Chondrocyte (in vitro differentiated cells): ENCODE data around the gene RUFY2. TPM values are rescaled to one million over a fixed set of nuclear protein-coding genes. Genes with fewer than 3 reads are reported as not detected.
A peak's percentile ranks its signal among the peaks of the same experiment; 100 is the strongest.

ENCODE experiments used
- DNase-seq: peaks from one replicate; pipeline ENCODE4 v3.0.0; 2021; ENCODE audit warnings: mixed read lengths, low spot score
- H3K27ac Mint-ChIP-seq: one replicate; pipeline ENCODE4 v1.8.0; 2021; ENCODE audit warnings: mild to moderate bottlenecking, moderate library complexity, mixed read lengths; ENCODE audit not compliant: unreplicated experiment
- H3K27me3 Mint-ChIP-seq: 2 replicates; pipeline ENCODE4 v1.8.0; 2021; ENCODE audit warnings: low read depth, mixed read lengths
- H3K36me3 Mint-ChIP-seq: 2 replicates; pipeline ENCODE4 v1.8.0; 2021; ENCODE audit warnings: low read depth, mixed read lengths
- H3K4me1 Mint-ChIP-seq: 2 replicates; pipeline ENCODE4 v1.8.0; 2021; ENCODE audit warnings: low read depth, mild to moderate bottlenecking, mixed read lengths
- H3K4me3 Mint-ChIP-seq: one replicate; pipeline ENCODE4 v1.8.0; 2021; ENCODE audit warnings: mild to moderate bottlenecking, moderate library complexity, mixed read lengths; ENCODE audit not compliant: unreplicated experiment
- H3K9me3 Mint-ChIP-seq: 2 replicates; pipeline ENCODE4 v1.8.0; 2021; ENCODE audit warnings: low read depth, mixed read lengths
- total RNA-seq: library from RNA; stranded (reverse); gene quantifications from 3 replicates; pipeline ENCODE4 v1.2.1, GENCODE V29; 2021
- TF ChIP-seq, protein P1 (sequence below): fragments of 200-600 bp; sonication (generic); IDR thresholded peaks from 2 replicates; pipeline ENCODE4 v1.5.0; 2021; ENCODE audit warnings: antibody characterized with exemption, mild to moderate bottlenecking, moderate library complexity

The RUFY2 gene
- total RNA-seq, 1 donor from 2014 or later, result 20.2 TPM

DNA sequence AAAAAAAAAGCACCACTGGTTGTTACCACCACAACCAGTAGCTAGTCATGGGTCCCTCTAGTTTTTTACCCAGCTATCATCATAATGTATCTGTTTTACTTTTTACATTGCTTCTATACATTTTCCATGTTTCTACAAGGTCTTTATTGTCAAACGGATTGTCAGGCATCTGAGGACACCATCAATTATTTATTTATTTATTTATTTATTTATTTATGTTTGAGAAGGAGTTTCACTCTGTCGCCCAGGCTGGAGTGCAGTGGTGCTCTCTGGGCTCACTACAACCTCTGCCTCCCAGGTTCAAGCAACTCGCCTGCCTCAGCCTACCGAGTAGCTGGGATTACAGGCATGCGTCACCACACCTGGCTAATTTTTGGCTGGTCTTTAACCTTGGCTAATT lies 104.2 kb downstream of the RUFY2 start:
- no peaks in the 10 kb centered on the region for H3K27me3 Mint-ChIP-seq
- TF ChIP-seq, protein P1, sequence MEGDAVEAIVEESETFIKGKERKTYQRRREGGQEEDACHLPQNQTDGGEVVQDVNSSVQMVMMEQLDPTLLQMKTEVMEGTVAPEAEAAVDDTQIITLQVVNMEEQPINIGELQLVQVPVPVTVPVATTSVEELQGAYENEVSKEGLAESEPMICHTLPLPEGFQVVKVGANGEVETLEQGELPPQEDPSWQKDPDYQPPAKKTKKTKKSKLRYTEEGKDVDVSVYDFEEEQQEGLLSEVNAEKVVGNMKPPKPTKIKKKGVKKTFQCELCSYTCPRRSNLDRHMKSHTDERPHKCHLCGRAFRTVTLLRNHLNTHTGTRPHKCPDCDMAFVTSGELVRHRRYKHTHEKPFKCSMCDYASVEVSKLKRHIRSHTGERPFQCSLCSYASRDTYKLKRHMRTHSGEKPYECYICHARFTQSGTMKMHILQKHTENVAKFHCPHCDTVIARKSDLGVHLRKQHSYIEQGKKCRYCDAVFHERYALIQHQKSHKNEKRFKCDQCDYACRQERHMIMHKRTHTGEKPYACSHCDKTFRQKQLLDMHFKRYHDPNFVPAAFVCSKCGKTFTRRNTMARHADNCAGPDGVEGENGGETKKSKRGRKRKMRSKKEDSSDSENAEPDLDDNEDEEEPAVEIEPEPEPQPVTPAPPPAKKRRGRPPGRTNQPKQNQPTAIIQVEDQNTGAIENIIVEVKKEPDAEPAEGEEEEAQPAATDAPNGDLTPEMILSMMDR, result no peak
- no peak overlapping the region for H3K27ac Mint-ChIP-seq
- H3K4me1 Mint-ChIP-seq, result peaks cover 11% of the 10 kb centered on the region
- H3K4me3 Mint-ChIP-seq, result no peak overlapping the region
- DNase-seq, result no peak
- no peaks in the 10 kb centered on the region for H3K36me3 Mint-ChIP-seq
- H3K9me3 Mint-ChIP-seq, result no peaks in the 10 kb centered on the region

DNA sequence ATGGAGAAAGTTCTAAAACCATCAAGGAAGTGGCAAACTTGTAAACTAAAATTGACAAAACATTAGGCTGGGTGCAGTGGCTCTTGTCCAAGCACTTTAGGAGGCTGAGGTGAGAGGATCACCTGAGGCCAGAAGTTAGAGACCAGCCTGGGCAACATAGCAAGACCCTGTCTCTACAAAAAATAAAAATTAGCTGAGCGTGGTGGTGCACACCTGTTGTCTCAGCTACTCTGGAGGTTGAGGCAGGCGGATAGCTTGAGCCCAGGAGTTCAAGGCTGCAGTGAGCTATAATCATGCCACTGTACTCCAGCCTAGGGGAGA lies 104.6 kb downstream of the RUFY2 start:
- TF ChIP-seq, protein P1, result peak; percentile 48
- H3K4me1 Mint-ChIP-seq, result peaks cover 11% of the 10 kb centered on the region
- H3K9me3 Mint-ChIP-seq, result no peaks in the 10 kb centered on the region
- H3K36me3 Mint-ChIP-seq, result no peaks in the 10 kb centered on the region
- no peak overlapping the region for H3K4me3 Mint-ChIP-seq
- H3K27me3 Mint-ChIP-seq, result no peaks in the 10 kb centered on the region
- no peak overlapping the region for H3K27ac Mint-ChIP-seq
- no peak for DNase-seq

DNA sequence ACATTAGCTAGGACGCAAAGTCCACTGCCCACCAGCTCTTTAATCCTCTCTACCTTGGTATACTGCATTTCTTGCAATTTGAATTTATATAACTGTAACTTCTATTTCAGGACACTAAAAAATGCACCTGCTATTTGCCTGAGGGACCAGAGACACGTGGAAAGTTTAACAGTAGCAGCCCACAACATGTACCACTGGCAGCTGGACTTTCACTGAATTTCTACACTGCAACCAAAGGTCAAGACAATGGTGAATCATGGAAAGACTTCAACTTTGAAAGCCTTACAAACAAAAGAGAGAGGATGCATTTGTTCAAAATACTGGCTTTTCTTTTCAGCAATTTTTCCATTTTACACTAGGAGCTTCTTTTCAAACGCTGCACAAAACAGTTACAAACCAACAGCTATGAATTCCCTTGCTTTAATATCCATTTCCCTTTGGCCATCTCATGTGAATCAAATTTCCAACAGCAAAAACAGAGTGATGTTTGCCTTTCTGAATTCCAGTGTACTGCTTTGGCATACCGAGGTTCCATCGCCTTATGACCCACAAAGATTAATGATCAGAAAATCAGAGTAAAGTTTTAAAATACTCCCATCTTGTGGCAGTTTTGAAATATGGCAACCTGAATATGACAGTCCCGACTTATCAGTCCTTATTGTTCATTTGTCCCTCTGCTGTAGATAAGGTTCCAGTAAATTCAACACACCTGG lies 105.1 kb downstream of the RUFY2 start:
- no peak for DNase-seq
- Mint-ChIP-seq H3K4me3 (no peak overlapping the region), H3K36me3 (no peaks in the 10 kb centered on the region), H3K27ac (no peak overlapping the region), H3K9me3 (no peaks in the 10 kb centered on the region), H3K4me1 (peaks cover 11% of the 10 kb centered on the region), H3K27me3 (no peaks in the 10 kb centered on the region)
- TF ChIP-seq, protein P1, result peak; percentile 91

DNA sequence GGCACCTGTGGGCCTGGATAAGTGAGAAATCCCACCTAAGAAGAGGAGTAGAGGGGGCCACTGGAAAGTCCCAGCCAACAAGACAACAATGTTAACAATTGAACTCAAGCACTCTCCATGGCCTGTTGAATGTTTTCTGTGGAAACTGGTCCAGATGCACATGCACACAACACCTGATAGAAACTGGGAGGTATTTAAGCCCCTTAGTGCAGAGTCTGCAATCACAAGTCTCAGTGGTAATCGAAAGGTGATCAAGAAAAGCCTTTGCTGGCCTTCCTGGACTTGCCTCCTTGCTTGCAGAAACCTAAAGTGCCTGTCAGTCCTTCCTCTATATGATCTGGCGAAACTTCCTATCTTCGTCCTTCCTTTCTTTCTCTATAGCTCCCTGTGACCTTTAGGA lies 105.8 kb downstream of the RUFY2 start:
- no peaks in the 10 kb centered on the region for H3K36me3 Mint-ChIP-seq
- TF ChIP-seq, protein P1, result no peak
- no peak overlapping the region for H3K4me3 Mint-ChIP-seq
- DNase-seq, result no peak
- H3K9me3 Mint-ChIP-seq, result no peaks in the 10 kb centered on the region
- H3K27me3 Mint-ChIP-seq, result no peaks in the 10 kb centered on the region
- H3K4me1 Mint-ChIP-seq, result peaks cover 9% of the 10 kb centered on the region
- no peak overlapping the region for H3K27ac Mint-ChIP-seq

DNA sequence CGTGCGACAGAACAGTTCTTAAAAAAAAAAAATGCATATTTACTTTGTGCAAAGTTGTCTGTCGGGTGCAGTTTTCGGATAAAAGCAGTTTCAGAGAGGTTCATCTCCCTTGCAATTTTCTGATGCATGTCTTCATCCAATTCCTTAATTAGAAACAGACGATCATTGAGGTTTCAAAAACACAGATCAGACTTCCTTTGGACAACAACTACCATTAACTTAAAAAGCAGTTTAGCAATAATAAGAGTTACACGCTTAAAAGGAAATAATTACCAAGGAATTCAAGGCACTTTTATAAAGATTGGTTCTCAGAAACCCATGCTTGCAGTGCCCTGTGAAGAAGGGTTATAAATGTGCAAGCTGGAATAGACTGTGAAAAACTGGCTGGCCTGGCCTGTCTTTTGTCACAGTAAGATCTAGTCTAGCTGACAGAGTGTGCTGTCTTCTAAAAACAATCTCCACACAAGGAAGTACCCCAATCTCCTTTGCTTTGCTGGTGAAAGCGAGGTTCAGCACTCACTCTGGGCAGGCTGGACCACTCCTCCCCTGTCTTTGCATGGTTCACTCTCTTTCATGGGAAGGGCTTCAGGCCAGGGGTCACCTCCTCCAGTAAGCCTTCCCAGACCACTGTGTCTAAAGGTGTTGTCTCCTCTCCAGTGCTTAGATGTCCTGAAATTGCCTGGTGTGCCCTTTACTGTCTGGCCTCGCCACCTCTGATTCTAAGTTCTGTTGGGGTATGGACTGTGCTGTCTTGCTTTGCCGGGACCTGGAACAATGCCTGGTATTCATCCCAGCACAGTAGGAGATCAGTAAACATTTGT lies 110.0 kb downstream of the RUFY2 start:
- no peaks in the 10 kb centered on the region for H3K36me3 Mint-ChIP-seq
- no peak for DNase-seq
- H3K27ac Mint-ChIP-seq, result no peak overlapping the region
- H3K9me3 Mint-ChIP-seq, result no peaks in the 10 kb centered on the region
- TF ChIP-seq, protein P1, result no peak
- H3K4me3 Mint-ChIP-seq, result no peak overlapping the region
- H3K27me3 Mint-ChIP-seq, result no peaks in the 10 kb centered on the region
- H3K4me1 Mint-ChIP-seq, result peaks cover 5% of the 10 kb centered on the region

Other genes starting within 250 kb of the RUFY2 start
- not detected in 3 replicates for gene ATOH7, start 175.2 kb downstream of the RUFY2 start, total RNA-seq
- gene HNRNPH3, start 75.2 kb downstream of the RUFY2 start, total RNA-seq, result 66.5 to 100 TPM (median 73.1 TPM) in 3 replicates
- gene PBLD, start 74.3 kb downstream of the RUFY2 start, total RNA-seq, result 6.7 to 8.8 TPM (median 8.5 TPM) in 3 replicates
- 2.9 to 10.2 TPM (median 6.8 TPM) in 3 replicates for gene DNA2, start 64.7 kb upstream of the RUFY2 start, total RNA-seq
- 22.9 to 29.8 TPM (median 27.3 TPM) in 3 replicates for gene SLC25A16, start 120.2 kb upstream of the RUFY2 start, total RNA-seq
- gene TET1, start 153.1 kb upstream of the RUFY2 start, total RNA-seq, result 9.7 to 17.8 TPM (median 9.9 TPM) in 3 replicates